ENCODE measurements around the gene STRBP. TPM values are rescaled to one million over a fixed set of nuclear protein-coding genes. Genes with fewer than 3 reads are reported as not detected.

Gene STRBP
- total RNA-seq, 2 donors from 2014 or later, result 77.2 to 83.3 TPM

GRCh38 chr9:123093141-123093540, 175.2 kb downstream of the STRBP start:
- H3K9ac ChIP-seq (ENCODE audit: extremely low read depth, low read length, poor library complexity, severe bottlenecking), result no peak overlapping the region
- no peaks in the 10 kb centered on the region for H3K27me3 ChIP-seq (ENCODE audit: control insufficient read depth, insufficient read depth, low read length, poor library complexity, severe bottlenecking)
- Mint-ChIP-seq H3K27ac (no peak overlapping the region), H3K9me3 (no peaks in the 10 kb centered on the region), H3K4me1 (peaks cover 27% of the 10 kb centered on the region), H3K27me3 (ENCODE audit: insufficient read depth) (no peaks in the 10 kb centered on the region), H3K4me3 (no peak overlapping the region), H3K36me3 (ENCODE audit: low read depth) (peaks cover 87% of the 10 kb centered on the region)
- peaks cover 5% of the 10 kb centered on the region for H3K4me1 ChIP-seq (ENCODE audit: control insufficient read depth, insufficient read depth, low read length)
- 98 to 100% methylated on average over 1 to 3 of the region's 3 CpGs for WGBS, 2 experiments (ENCODE audit: insufficient coverage in 1 of 2, insufficient read length in 1 of 2)
- no peak overlapping the region for H3K4me3 ChIP-seq (ENCODE audit: low read length)
- H3K27ac ChIP-seq (ENCODE audit: low read depth, low read length), result no peak overlapping the region
- no peaks in the 10 kb centered on the region for H3K9me3 ChIP-seq (ENCODE audit: control insufficient read depth, low read length)
- no peak for TF ChIP-seq CTCF (conservative IDR thresholded peaks at IDR 0.05)
- DNase-seq, result no peak
- peaks cover 86% of the 10 kb centered on the region for H3K36me3 ChIP-seq (ENCODE audit: control insufficient read depth, insufficient read depth, low read length)

- no peak overlapping the region for H3K4me3 Mint-ChIP-seq
- H3K36me3 Mint-ChIP-seq (ENCODE audit: low read depth), result peaks cover 78% of the 10 kb centered on the region
- H3K4me1 Mint-ChIP-seq, result peaks cover 14% of the 10 kb centered on the region
- no peaks in the 10 kb centered on the region for H3K9me3 Mint-ChIP-seq
- no peaks in the 10 kb centered on the region for H3K27me3 ChIP-seq (ENCODE audit: control insufficient read depth, insufficient read depth, low read length, poor library complexity, severe bottlenecking)
- no peak overlapping the region for H3K27ac ChIP-seq (ENCODE audit: low read depth, low read length)
- no peak overlapping the region for H3K9ac ChIP-seq (ENCODE audit: extremely low read depth, low read length, poor library complexity, severe bottlenecking)
- DNase-seq, result no peak
- no peaks in the 10 kb centered on the region for H3K27me3 Mint-ChIP-seq (ENCODE audit: insufficient read depth)
- no peak overlapping the region for H3K4me3 ChIP-seq (ENCODE audit: low read length)
- peaks cover 5% of the 10 kb centered on the region for H3K4me1 ChIP-seq (ENCODE audit: control insufficient read depth, insufficient read depth, low read length)
- H3K9me3 ChIP-seq (ENCODE audit: control insufficient read depth, low read length), result no peaks in the 10 kb centered on the region
- WGBS, 2 experiments (ENCODE audit: insufficient coverage in 1 of 2, insufficient read length in 1 of 2), result 78 to 91% methylated on average over 1 to 2 of the region's 2 CpGs
- H3K36me3 ChIP-seq (ENCODE audit: control insufficient read depth, insufficient read depth, low read length), result peaks cover 77% of the 10 kb centered on the region
- peak; percentile 65 for TF ChIP-seq CTCF (conservative IDR thresholded peaks at IDR 0.05)
- H3K27ac Mint-ChIP-seq, result no peak overlapping the region
Measured at GRCh38 chr9:123091459-123091858, 176.9 kb downstream of the STRBP start.

- Histone ChIP-seq H3K27ac (ENCODE audit: low read depth, low read length) (no peak overlapping the region), H3K36me3 (ENCODE audit: control insufficient read depth, insufficient read depth, low read length) (peaks cover 76% of the 10 kb centered on the region), H3K9ac (ENCODE audit: extremely low read depth, low read length, poor library complexity, severe bottlenecking) (no peak overlapping the region), H3K9me3 (ENCODE audit: control insufficient read depth, low read length) (no peaks in the 10 kb centered on the region), H3K27me3 (ENCODE audit: control insufficient read depth, insufficient read depth, low read length, poor library complexity, severe bottlenecking) (no peaks in the 10 kb centered on the region), H3K4me3 (ENCODE audit: low read length) (no peak overlapping the region), H3K4me1 (ENCODE audit: control insufficient read depth, insufficient read depth, low read length) (peaks cover 5% of the 10 kb centered on the region)
- Mint-ChIP-seq H3K36me3 (ENCODE audit: low read depth) (peaks cover 72% of the 10 kb centered on the region), H3K27ac (no peak overlapping the region), H3K27me3 (ENCODE audit: insufficient read depth) (no peaks in the 10 kb centered on the region), H3K4me3 (no peak overlapping the region), H3K9me3 (no peaks in the 10 kb centered on the region), H3K4me1 (peaks cover 14% of the 10 kb centered on the region)
- TF ChIP-seq CTCF (conservative IDR thresholded peaks at IDR 0.05), result no peak
- DNase-seq, result no peak
- 96 to 100% methylated on average over 1 to 2 of the region's 2 CpGs for WGBS, 2 experiments (ENCODE audit: insufficient coverage in 1 of 2, insufficient read length in 1 of 2)
Measured at GRCh38 chr9:123090956-123091355, 177.4 kb downstream of the STRBP start.
